ENCODE data around the gene CLDN1.
"Not testable (repeated sequence)": the region's sequence is repeated elsewhere in the genome, so short reads cannot be mapped to it uniquely, and the experiment has no call there.

CLDN1 gene

DNA sequence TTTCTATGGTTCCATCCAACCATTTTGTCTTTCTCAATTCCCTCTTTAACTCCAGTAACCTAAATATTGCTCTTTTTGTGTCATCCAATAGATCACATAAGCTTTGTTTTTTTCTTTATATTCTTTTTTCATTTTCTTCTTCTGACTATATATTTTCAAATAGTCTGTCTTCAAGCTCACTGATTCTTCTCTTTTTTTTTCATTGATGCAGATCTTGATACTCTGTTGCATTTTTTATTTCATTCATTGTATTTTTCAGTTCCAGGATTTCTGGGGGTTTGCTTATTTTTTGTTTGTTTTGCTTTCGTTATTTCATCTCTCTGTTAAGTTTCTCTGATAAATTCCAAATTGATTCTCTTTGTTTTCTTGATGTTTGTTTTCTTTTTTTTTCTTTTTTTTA is 36.2 kb downstream of the CLDN1 start:
- no peak overlapping the region for H3K27ac ChIP-seq (ENCODE audit: low read length)
- no peak overlapping the region for H3K4me3 ChIP-seq (ENCODE audit: low read length)
- H3K9ac ChIP-seq (ENCODE audit: low read length) = no peak overlapping the region
- H3K4me1 ChIP-seq (ENCODE audit: control insufficient read depth, low read depth, low read length) = no peaks in the 10 kb centered on the region
- no peaks in the 10 kb centered on the region for H3K36me3 ChIP-seq (ENCODE audit: control insufficient read depth, low read depth, low read length)
- H3K9me3 ChIP-seq (ENCODE audit: control insufficient read depth, low read depth, low read length) = no peaks in the 10 kb centered on the region
- no peaks in the 10 kb centered on the region for H3K27me3 ChIP-seq (ENCODE audit: control insufficient read depth, insufficient read depth, low read length)

GRCh38 chr3:190281308-190282051 is 40.8 kb downstream of the CLDN1 start:
- no peak overlapping the region for H3K4me3 ChIP-seq (ENCODE audit: low read length)

GRCh38 chr3:190279690-190280089 is 42.6 kb downstream of the CLDN1 start:
- H3K36me3 ChIP-seq (ENCODE audit: control insufficient read depth, low read depth, low read length) = no peaks in the 10 kb centered on the region
- H3K9me3 ChIP-seq (ENCODE audit: control insufficient read depth, low read depth, low read length) = no peaks in the 10 kb centered on the region
- H3K4me1 ChIP-seq (ENCODE audit: control insufficient read depth, low read depth, low read length) = peaks cover 4% of the 10 kb centered on the region
- H3K27ac ChIP-seq (ENCODE audit: low read length) = no peak overlapping the region
- H3K9ac ChIP-seq (ENCODE audit: low read length) = no peak overlapping the region
- H3K27me3 ChIP-seq (ENCODE audit: control insufficient read depth, insufficient read depth, low read length) = no peaks in the 10 kb centered on the region
- H3K4me3 ChIP-seq (ENCODE audit: low read length) = no peak overlapping the region

More at GRCh38 chr3:190281308-190282051, 40.8 kb downstream of the CLDN1 start:
- H3K36me3 ChIP-seq (ENCODE audit: control insufficient read depth, low read depth, low read length) = no peaks in the 10 kb centered on the region
- no peak overlapping the region for H3K27ac ChIP-seq (ENCODE audit: low read length)
- no peaks in the 10 kb centered on the region for H3K9me3 ChIP-seq (ENCODE audit: control insufficient read depth, low read depth, low read length)
- H3K27me3 ChIP-seq (ENCODE audit: control insufficient read depth, insufficient read depth, low read length) = no peaks in the 10 kb centered on the region
- H3K4me1 ChIP-seq (ENCODE audit: control insufficient read depth, low read depth, low read length) = peaks cover 4% of the 10 kb centered on the region
- no peak overlapping the region for H3K9ac ChIP-seq (ENCODE audit: low read length)

GRCh38 chr3:190272747-190273146 is 49.5 kb downstream of the CLDN1 start:
- no peak overlapping the region for H3K4me3 ChIP-seq (ENCODE audit: low read length)
- no peak overlapping the region for H3K27ac ChIP-seq (ENCODE audit: low read length)
- H3K36me3 ChIP-seq (ENCODE audit: control insufficient read depth, low read depth, low read length) = no peaks in the 10 kb centered on the region
- no peaks in the 10 kb centered on the region for H3K9me3 ChIP-seq (ENCODE audit: control insufficient read depth, low read depth, low read length)
- no peak overlapping the region for H3K9ac ChIP-seq (ENCODE audit: low read length)
- H3K27me3 ChIP-seq (ENCODE audit: control insufficient read depth, insufficient read depth, low read length) = no peaks in the 10 kb centered on the region
- no peaks in the 10 kb centered on the region for H3K4me1 ChIP-seq (ENCODE audit: control insufficient read depth, low read depth, low read length)

GRCh38 chr3:190269101-190269500 is 53.1 kb downstream of the CLDN1 start:
- Histone ChIP-seq H3K36me3 (ENCODE audit: control insufficient read depth, low read depth, low read length) (no peaks in the 10 kb centered on the region), H3K4me3 (ENCODE audit: low read length) (no peak overlapping the region), H3K27me3 (ENCODE audit: control insufficient read depth, insufficient read depth, low read length) (no peaks in the 10 kb centered on the region), H3K4me1 (ENCODE audit: control insufficient read depth, low read depth, low read length) (no peaks in the 10 kb centered on the region), H3K9me3 (ENCODE audit: control insufficient read depth, low read depth, low read length) (no peaks in the 10 kb centered on the region), H3K27ac (ENCODE audit: low read length) (no peak overlapping the region), H3K9ac (ENCODE audit: low read length) (no peak overlapping the region)

DNA sequence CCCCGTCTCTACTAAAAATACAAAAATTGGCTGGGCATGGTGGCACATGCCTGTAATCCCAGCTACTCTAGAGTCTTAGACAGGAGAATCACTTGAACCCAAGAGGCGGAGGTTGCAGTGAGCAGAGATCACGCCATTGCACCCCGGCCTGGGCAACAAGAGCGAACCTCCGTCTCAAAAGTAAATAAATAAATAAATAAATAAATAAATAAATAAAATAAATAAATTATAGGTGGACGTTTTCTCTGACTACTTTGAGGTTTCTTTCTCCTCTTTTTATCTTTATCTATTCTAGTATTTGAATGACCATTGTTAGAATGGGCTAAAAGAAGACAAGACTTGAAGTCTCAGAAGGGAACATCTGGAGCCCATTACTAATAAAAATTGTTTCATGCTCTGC is 54.8 kb downstream of the CLDN1 start:
- H3K9me3 ChIP-seq (ENCODE audit: control insufficient read depth, low read depth, low read length); H3K4me3 ChIP-seq (ENCODE audit: low read length); H3K9ac ChIP-seq (ENCODE audit: low read length); H3K27me3 ChIP-seq (ENCODE audit: control insufficient read depth, insufficient read depth, low read length); H3K27ac ChIP-seq (ENCODE audit: low read length); H3K4me1 ChIP-seq (ENCODE audit: control insufficient read depth, low read depth, low read length); H3K36me3 ChIP-seq (ENCODE audit: control insufficient read depth, low read depth, low read length): not testable (repeated sequence)

- no peaks in the 10 kb centered on the region for H3K27me3 ChIP-seq (ENCODE audit: control insufficient read depth, insufficient read depth, low read length)
- no peak overlapping the region for H3K9ac ChIP-seq (ENCODE audit: low read length)
- no peak overlapping the region for H3K27ac ChIP-seq (ENCODE audit: low read length)
- H3K36me3 ChIP-seq (ENCODE audit: control insufficient read depth, low read depth, low read length) = no peaks in the 10 kb centered on the region
- no peak overlapping the region for H3K4me3 ChIP-seq (ENCODE audit: low read length)
- H3K4me1 ChIP-seq (ENCODE audit: control insufficient read depth, low read depth, low read length) = no peaks in the 10 kb centered on the region
- no peaks in the 10 kb centered on the region for H3K9me3 ChIP-seq (ENCODE audit: control insufficient read depth, low read depth, low read length)
These were observed 55.3 kb downstream of the CLDN1 start for GRCh38 chr3:190266913-190267290.

- Histone ChIP-seq H3K9me3 (ENCODE audit: control insufficient read depth, low read depth, low read length) (no peaks in the 10 kb centered on the region), H3K27me3 (ENCODE audit: control insufficient read depth, insufficient read depth, low read length) (no peaks in the 10 kb centered on the region), H3K4me1 (ENCODE audit: control insufficient read depth, low read depth, low read length) (no peaks in the 10 kb centered on the region), H3K9ac (ENCODE audit: low read length) (no peak overlapping the region), H3K4me3 (ENCODE audit: low read length) (no peak overlapping the region), H3K36me3 (ENCODE audit: control insufficient read depth, low read depth, low read length) (no peaks in the 10 kb centered on the region), H3K27ac (ENCODE audit: low read length) (no peak overlapping the region)
These were observed 55.9 kb downstream of the CLDN1 start for GRCh38 chr3:190266265-190266912.

GRCh38 chr3:190265796-190266195 is 56.5 kb downstream of the CLDN1 start:
- H3K36me3 ChIP-seq (ENCODE audit: control insufficient read depth, low read depth, low read length) = no peaks in the 10 kb centered on the region
- H3K27ac ChIP-seq (ENCODE audit: low read length) = no peak overlapping the region
- no peak overlapping the region for H3K9ac ChIP-seq (ENCODE audit: low read length)
- H3K4me1 ChIP-seq (ENCODE audit: control insufficient read depth, low read depth, low read length) = no peaks in the 10 kb centered on the region
- no peaks in the 10 kb centered on the region for H3K27me3 ChIP-seq (ENCODE audit: control insufficient read depth, insufficient read depth, low read length)
- no peak overlapping the region for H3K4me3 ChIP-seq (ENCODE audit: low read length)
- H3K9me3 ChIP-seq (ENCODE audit: control insufficient read depth, low read depth, low read length) = no peaks in the 10 kb centered on the region

DNA sequence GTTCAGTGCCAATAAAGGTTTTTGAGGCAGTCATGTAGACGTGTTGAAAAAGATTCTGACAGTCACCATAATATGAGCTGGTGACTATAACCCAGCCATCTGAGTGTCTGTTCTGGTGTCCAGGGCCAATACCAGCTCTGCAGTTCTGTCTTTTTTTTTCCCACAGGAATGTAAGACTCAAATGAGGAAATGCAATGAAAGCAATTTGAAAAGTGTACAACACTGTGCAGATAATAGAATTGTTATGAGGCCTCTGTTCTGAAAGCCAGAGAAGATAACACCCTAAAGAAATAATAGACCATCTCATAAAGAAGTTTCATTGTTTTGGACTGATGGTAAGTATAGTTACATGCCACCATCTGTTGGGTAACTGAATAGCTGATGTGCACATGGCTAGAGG is 57.1 kb downstream of the CLDN1 start:
- Histone ChIP-seq H3K27me3 (ENCODE audit: control insufficient read depth, insufficient read depth, low read length) (no peaks in the 10 kb centered on the region), H3K27ac (ENCODE audit: low read length) (no peak overlapping the region), H3K36me3 (ENCODE audit: control insufficient read depth, low read depth, low read length) (no peaks in the 10 kb centered on the region), H3K4me3 (ENCODE audit: low read length) (no peak overlapping the region), H3K4me1 (ENCODE audit: control insufficient read depth, low read depth, low read length) (no peaks in the 10 kb centered on the region), H3K9me3 (ENCODE audit: control insufficient read depth, low read depth, low read length) (no peaks in the 10 kb centered on the region), H3K9ac (ENCODE audit: low read length) (no peak overlapping the region)

- no peaks in the 10 kb centered on the region for H3K36me3 ChIP-seq (ENCODE audit: control insufficient read depth, low read depth, low read length)
- H3K27me3 ChIP-seq (ENCODE audit: control insufficient read depth, insufficient read depth, low read length) = no peaks in the 10 kb centered on the region
- no peak overlapping the region for H3K9ac ChIP-seq (ENCODE audit: low read length)
- H3K27ac ChIP-seq (ENCODE audit: low read length) = no peak overlapping the region
- H3K9me3 ChIP-seq (ENCODE audit: control insufficient read depth, low read depth, low read length) = no peaks in the 10 kb centered on the region
- H3K4me3 ChIP-seq (ENCODE audit: low read length) = no peak overlapping the region
- H3K4me1 ChIP-seq (ENCODE audit: control insufficient read depth, low read depth, low read length) = peaks cover 8% of the 10 kb centered on the region
These were observed 60.5 kb downstream of the CLDN1 start for GRCh38 chr3:190261740-190262139.

GRCh38 chr3:190261015-190261414 is 61.2 kb downstream of the CLDN1 start:
- no peak overlapping the region for H3K4me3 ChIP-seq (ENCODE audit: low read length)

More at GRCh38 chr3:190261015-190261414, 61.2 kb downstream of the CLDN1 start:
- Histone ChIP-seq H3K4me1 (ENCODE audit: control insufficient read depth, low read depth, low read length) (peaks cover 8% of the 10 kb centered on the region), H3K36me3 (ENCODE audit: control insufficient read depth, low read depth, low read length) (no peaks in the 10 kb centered on the region), H3K27ac (ENCODE audit: low read length) (no peak overlapping the region), H3K9me3 (ENCODE audit: control insufficient read depth, low read depth, low read length) (no peaks in the 10 kb centered on the region), H3K9ac (ENCODE audit: low read length) (no peak overlapping the region), H3K27me3 (ENCODE audit: control insufficient read depth, insufficient read depth, low read length) (no peaks in the 10 kb centered on the region)
